GM12875 (cell line): ENCODE data around the gene RYR1.

Source experiments
- H3K4me3 ChIP-seq: one replicate; pipeline ENCODE4 v1.5.1; 2011; ENCODE audit warnings: low read depth, low read length, control low read depth
- CTCF ChIP-seq: IDR thresholded peaks from 2 replicates; pipeline ENCODE4 v1.5.1; 2011; ENCODE audit warnings: low read depth, mild to moderate bottlenecking, control low read depth, inconsistent platforms, low read length, moderate library complexity, borderline replicate concordance; ENCODE audit not compliant: insufficient read depth

RYR1 gene

GRCh38 chr19:38528931-38529330, 95.4 kb downstream of the RYR1 start:
- H3K4me3 ChIP-seq: no peak overlapping the region
- no peak for TF ChIP-seq CTCF

- no peak for TF ChIP-seq CTCF
Observed at GRCh38 chr19:38531515-38531914, 98.0 kb downstream of the RYR1 start.

GRCh38 chr19:38532939-38533338, 99.4 kb downstream of the RYR1 start:
- H3K4me3 ChIP-seq: no peak overlapping the region
- no peak for TF ChIP-seq CTCF

More at GRCh38 chr19:38531515-38531914, 98.0 kb downstream of the RYR1 start:
- H3K4me3 ChIP-seq: no peak overlapping the region

- H3K4me3 ChIP-seq: no peak overlapping the region
- no peak for TF ChIP-seq CTCF
Observed at GRCh38 chr19:38534574-38534973, 101.1 kb downstream of the RYR1 start.

GRCh38 chr19:38535212-38535611, 101.7 kb downstream of the RYR1 start:
- H3K4me3 ChIP-seq: no peak overlapping the region
- no peak for TF ChIP-seq CTCF

- H3K4me3 ChIP-seq: no peak overlapping the region
- TF ChIP-seq CTCF: no peak
Observed at GRCh38 chr19:38537071-38537936, 103.8 kb downstream of the RYR1 start.

GRCh38 chr19:38538386-38538785, 104.9 kb downstream of the RYR1 start:
- TF ChIP-seq CTCF: no peak
- no peak overlapping the region for H3K4me3 ChIP-seq
